Measurements from ENCODE around the gene IGF2BP1.
"Not testable (repeated sequence)": the region's sequence is repeated elsewhere in the genome, so short reads cannot be mapped to it uniquely, and the experiment has no call there.

Gene IGF2BP1

DNA sequence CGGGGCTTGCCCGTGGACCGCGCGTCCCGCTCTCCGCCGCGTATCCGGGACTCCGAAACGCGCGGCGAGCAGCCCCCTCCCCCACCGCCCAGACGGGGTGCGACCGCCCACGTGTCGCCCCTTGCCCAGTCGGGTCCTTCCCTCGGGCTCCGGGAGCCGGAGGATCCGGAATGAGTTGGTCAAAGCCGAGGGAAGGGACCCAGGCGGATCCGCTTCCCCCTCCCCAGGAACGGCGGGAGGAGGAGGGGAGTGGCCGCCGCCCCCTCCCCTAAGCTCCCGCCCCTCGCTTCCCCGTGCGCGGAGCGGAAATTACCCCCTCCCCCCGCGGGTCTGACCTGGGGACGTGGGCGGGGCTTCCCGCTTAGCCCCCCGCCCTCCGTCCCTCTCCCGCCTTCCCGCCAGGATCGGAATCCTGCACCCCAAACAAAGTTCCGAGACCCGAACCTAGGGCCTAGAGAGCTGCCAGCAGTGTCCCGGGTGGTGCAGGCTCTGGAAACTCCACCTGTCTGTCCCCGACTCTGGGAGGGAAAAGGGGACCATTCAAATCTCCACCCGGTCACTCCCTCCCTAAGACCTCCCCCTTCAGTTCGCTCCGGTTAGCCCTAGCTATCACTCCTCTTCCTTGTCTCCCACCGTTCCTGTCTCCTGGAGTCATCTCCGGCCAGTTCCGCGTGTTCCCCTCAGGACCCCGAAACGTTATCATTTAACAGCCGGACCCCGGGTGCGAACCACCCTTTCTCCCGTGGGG is 1.0 kb upstream of the IGF2BP1 start:
- DNase-seq (ENCODE audit: low read depth in 2 of 2, low spot score in 1 of 2), result no peak

DNA sequence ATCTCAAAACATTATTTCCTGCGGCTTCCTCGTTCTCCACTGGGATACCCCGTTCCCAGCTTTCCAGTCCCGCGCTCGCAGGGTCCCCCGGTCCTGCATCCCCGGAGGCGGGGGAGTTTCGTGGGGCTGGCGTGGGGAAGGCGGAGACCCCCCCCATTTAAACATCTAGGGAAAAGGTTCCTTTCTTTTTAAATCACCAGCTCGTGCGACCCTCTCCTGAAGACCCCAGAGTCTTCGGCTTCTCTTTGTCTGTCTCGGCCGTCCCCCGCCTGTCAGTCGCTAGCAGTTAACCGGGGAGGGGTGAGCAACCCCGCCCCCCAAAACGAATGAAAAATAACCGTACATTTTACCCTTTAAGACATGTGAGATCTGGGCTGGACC is 473 bp upstream of the IGF2BP1 start:
- no peak for DNase-seq (ENCODE audit: low read depth in 2 of 2, low spot score in 1 of 2)

DNA sequence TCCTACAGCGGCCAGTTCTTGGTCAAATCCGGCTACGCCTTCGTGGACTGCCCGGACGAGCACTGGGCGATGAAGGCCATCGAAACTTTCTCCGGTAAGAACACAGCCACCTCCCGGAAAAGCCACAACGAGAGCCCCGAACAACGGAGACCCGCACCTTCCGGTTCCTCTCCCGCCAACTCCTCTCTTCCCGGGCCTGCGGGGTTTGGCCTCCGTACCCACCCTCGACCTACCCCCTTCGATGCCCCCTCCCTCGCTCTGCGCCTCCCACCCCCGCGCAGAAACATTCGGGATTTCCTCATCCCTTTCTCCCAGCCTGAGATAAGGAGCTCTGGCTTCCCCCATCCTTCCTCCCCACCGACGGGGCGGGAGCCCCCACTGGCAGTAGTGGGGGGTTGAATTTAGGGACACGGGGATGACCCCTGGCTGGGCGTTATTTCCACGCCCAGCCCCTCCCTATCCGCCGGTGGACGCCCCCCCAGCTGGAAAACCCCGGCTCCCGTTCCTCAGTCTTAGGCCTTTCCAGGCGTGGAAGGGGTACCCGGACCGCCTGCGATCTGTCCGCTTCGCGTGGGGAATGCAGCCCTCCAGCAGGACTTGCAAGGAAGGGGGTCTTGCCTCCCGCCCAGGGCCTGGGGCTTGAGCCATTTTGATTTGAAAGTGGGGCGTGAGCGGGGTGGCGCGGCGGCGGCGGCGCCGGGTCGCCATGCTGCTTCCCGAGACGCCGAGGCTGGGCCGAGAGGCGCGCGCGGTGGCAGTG is 822 bp downstream of the IGF2BP1 start:
- no peak for DNase-seq (ENCODE audit: low read depth in 2 of 2, low spot score in 1 of 2)

DNA sequence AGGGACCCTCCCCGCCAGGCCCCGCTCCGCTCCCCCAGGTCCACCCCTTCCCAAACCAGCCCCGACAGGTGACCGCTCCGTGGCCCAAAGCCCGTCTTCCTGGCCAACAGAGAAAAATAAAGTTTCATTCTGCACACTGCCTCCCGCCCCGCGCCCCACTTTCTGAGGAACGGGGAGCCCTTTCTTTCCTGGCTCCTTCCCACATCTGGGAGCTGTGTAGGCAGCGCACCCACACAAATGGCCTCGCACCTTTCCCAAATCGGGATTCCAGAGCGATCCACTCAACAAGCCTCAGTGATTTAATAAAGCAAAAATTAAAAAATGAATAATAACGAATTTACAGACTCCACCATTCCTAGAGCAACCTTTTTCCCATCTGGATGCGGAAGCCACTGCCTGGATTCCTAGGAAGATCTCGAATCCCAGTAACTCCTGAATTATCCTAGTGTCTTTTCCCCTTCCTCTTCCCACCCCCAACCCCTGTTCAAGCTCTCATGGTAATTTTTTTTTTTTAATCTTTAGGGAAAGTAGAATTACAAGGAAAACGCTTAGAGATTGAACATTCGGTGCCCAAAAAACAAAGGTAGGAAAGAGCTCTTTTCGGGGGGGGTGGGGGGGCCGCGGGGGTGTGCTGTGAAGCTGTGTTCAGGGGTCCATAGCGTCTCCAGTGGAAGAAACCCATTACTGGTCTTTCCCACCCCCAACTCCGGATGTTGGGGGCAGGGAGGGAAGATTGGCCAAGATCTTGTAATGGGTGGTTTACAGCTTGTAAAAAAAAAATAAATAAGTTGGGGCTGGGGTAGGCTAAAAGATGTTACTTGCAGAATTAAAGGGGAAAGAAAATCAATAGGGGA is 1.6 kb downstream of the IGF2BP1 start:
- DNase-seq (ENCODE audit: low read depth in 2 of 2, low spot score in 1 of 2), result no peak

DNA sequence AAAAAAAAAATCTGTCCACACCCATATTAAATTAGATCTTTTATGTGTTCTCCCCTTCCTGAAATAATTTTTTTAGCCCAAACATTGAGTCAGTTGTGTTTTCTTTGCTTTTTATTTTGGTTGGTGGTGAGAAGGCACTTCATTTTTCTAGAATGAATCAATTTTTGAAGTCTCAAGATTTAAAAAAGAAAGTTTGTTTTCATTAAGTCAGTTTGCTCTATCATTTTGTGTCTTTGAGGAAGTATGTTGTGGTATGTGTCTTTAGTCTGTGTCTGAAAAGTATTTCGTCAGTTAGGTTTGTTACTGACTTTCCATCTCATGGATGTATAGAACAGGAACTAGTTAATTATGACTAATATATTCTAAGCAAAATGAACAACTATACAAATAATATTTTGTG is 3.8 kb downstream of the IGF2BP1 start:
- DNase-seq (ENCODE audit: low read depth in 2 of 2, low spot score in 1 of 2), result no peak

DNA sequence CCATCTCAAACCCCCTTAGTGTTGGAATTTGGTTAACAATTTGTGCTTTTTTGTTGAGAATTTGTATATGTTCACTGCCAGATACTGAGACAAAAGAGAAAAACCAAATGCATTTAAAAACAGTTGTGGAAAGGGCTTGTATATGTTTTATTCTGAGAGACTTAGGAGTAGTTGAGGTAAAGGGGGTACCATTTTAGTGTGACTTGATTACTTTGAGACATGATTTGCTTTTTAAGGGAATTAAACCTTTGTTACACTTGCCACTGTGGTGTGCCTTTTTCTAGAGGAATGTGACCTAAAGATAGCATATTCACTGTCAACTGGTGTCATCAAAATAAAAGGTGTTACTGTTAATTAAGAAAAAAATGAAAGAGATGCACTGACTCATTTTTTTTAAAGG is 4.5 kb downstream of the IGF2BP1 start:
- no peak for DNase-seq (ENCODE audit: low read depth in 2 of 2, low spot score in 1 of 2)

DNA sequence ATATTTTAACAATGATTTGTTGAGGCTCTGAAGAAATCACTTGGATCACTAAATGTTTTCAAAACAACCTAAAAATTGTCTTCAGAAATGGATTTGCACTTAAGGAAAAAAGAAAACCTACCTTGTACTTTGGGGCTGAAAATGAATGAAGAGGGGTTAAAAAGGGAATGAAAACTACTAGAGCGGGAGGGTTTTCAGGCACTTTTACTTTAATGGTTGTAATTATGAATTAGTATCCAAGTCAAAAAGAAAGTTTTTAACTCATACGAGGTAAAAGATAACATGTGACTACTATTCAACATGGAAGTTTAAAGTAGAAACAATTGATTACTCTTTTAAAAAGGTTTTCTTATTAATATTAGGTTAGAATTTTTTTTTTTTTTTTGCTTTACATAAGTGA is 5.1 kb downstream of the IGF2BP1 start:
- no peak for DNase-seq (ENCODE audit: low read depth in 2 of 2, low spot score in 1 of 2)

DNA sequence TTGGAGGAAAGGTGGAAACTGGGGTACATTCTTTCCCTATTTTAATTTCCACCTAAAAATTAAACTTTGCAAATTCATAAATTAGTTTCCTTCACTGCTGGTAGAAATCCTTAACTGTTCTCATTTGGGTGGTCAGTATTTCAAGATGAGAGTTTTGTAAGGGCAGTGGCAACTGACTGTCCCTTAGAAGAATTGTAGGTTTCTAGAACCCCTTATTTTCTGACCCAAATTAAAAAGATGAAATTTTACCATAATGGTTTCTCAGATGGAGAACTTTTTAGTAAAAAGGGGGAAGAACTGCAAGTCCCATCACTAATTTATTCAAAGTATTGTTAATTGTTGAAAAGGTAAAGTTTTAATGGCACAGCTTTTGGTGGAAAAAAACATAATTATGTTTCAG is 5.6 kb downstream of the IGF2BP1 start:
- DNase-seq (ENCODE audit: low read depth in 2 of 2, low spot score in 1 of 2), result no peak

DNA sequence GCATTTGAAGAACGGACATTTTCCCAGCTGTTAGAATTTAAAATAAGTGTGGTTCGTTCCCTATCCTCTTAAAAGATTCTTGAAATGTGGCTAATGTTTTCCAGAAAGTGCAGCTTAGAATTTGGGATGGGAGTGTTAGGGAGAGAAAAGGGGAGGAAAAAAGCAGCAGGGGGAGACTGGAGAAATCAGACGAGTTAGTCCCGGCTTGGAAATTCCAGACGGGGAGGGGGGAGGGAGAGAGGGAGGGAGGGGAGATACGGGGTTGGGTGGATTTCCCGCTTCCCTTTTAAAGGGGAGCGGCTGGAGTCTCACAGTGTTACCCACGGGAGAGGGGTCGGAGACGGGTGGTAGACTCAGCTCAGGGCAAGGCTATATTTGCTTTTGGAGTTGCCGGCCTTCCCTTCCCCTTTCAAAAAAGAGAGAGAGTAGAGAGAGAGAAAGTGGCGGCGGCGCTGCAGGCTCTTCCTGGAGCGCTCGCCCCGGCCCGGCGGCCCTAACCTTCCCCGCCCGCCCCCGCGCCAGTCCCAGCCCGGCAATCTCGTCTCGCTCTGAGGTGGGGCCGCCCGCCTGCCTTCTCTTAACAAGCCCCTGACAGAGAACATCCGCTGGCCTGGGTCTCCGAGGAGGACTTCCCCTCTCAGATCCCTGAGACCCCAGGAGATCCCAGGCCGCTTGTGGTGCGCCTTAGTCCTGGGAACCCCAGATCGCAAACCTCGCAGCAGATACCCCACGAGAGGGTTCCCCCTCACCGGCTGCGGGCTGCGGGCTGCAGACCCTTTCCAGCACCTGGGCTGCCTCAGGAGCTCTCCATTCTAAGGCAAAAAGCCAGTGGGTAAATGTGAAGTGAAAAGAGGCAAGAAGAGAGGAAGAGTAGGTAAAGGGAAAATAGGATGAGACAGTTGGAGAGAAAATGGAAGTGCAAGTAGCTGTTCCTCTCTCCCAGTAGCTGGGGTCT is 6.6 kb downstream of the IGF2BP1 start:
- no peak for DNase-seq (ENCODE audit: low read depth in 2 of 2, low spot score in 1 of 2)

DNA sequence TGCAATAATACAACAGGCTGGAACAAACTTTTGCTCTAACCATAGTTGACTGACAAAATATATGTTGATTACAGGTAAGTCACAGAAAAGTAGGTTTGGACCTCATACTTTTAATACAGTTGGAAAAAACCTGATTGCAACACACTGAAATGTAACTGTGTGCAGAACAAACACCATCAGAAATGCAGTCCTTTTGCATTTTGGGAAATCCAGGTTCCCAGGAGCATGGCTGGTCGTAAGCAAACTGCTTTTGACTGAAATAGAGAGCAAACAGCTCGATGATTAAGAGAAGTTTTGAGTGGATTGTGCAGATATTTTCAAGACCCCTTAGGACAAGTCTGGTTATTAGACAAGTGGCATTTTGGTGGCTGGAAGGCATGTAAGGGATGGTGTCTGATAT is 8.0 kb downstream of the IGF2BP1 start:
- no peak for DNase-seq (ENCODE audit: low read depth in 2 of 2, low spot score in 1 of 2)

DNA sequence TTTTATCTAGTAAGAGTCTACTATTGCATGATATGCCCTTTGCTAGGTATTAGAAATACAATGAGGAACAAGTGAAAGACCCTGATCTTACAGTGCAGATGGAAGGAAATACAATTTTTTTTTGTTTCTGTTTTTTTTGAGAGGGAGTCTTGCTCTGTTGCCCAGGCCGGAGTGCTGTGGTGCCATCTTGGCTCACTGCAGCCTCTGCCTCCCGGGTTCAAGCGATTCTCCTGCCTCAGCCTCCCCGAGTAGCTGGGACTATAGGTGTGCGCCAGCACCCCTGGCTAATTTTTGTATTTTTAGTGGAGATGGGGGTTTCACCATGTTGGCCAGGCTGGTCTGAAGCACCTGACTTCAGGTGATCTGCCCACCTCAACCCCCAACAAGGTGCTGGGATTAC is 11.7 kb downstream of the IGF2BP1 start:
- DNase-seq (ENCODE audit: low read depth in 2 of 2, low spot score in 1 of 2), result not testable (repeated sequence)

DNA sequence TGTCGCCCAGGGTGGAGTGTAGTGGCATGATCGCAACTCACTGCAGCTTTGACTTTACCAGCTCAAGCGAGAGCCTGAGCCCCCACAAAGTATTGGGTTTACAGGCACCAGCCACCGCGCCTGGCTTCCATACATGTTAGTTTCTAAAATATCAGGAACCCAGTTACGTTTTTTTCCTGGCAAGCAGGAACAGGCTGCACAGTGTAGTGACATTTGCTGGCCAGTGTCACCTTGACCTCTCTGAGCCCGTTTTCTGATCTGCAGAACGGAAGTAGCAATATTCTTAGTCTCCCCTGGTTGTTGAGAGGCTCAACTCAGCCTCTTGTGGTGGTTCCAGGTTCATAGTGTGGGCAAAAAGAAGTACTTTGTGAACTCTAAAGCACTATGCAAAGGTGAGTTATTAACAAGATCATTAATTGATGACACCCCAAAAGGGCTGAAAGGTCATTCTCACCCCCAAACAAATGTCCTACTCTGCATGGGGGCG is 15.6 kb downstream of the IGF2BP1 start:
- DNase-seq (ENCODE audit: low read depth in 2 of 2, low spot score in 1 of 2), result no peak

DNA sequence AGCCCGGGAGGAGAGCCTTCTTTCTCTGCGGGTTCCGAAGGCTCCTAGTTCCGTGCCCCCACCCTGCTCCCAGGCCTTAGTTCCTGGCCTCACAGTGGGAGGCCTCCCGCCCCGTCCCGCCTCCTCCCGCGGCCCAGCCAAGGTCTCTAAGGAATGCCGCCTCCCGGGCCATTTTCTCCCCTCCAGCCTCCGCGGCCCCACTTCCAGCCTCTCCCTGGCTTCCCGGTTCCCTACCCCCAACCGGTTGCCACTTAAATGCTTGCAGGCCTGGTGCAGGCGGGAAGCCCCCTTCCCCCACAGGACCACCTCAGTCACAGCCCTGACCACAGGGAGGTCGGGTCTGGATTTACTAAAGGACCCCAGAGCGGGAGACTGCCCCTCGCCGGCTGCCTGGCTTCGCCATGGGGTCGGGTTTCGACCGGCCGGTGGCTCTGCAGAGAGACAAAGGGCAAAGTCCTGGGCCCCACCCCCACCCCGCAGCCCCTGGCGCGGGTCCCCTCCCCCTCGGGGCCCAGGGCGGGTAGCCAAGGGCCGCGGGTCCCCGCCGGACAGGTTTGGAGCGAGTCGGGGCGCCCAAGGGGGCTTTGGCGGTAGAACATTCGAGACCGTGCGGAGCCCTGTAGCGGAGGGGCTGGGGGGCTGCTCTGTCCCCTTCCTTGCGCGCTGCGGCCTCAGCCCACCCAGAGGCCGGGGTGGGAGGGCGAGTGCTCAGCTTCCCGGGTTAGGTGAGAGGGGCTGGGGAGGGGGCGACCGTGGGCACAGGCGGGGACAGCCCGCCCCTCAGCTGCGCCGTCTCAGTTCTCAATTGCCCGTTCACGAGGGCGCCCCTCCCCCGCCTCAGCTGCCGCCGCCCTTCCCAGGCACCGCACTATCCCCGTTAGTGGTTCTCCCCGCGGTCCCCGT is 16.4 kb downstream of the IGF2BP1 start:
- no peak for DNase-seq (ENCODE audit: low read depth in 2 of 2, low spot score in 1 of 2)

DNA sequence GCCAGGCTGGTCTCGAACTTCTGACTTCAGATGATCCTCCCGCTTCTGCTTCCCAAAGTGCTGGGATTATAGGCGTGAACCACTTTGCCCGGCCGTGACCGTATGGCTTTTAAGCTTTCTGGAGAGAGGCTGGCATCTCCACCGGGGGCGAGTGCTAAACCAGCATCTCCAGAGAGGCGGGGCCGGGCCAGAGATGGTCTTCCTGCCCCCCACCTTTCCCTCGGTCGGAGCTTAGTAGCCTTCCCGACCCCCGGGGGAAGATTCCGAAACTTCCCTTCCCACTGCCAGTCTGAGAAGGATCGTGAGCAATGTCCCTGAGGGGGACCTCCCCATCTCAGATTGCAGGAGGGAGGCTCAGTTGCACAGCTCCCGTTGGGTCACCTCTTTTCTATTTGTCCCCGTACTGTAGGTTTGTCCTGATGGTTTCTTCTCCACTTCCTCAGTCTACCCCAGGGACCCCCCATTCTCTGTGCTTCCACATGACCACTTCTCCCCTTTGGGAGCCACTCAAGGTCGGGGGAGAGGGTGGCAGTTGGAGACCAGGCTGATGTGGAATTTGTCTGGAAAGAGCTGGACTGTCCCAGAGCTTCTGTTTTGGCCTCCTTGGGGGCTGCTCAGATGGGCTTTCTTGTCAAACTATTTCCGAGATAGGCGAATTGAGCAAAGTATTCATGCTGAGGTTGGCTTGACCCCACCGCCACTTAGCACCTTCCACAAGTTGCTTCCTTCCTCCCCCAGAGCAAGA is 18.2 kb downstream of the IGF2BP1 start:
- DNase-seq (ENCODE audit: low read depth in 2 of 2, low spot score in 1 of 2), result no peak

DNA sequence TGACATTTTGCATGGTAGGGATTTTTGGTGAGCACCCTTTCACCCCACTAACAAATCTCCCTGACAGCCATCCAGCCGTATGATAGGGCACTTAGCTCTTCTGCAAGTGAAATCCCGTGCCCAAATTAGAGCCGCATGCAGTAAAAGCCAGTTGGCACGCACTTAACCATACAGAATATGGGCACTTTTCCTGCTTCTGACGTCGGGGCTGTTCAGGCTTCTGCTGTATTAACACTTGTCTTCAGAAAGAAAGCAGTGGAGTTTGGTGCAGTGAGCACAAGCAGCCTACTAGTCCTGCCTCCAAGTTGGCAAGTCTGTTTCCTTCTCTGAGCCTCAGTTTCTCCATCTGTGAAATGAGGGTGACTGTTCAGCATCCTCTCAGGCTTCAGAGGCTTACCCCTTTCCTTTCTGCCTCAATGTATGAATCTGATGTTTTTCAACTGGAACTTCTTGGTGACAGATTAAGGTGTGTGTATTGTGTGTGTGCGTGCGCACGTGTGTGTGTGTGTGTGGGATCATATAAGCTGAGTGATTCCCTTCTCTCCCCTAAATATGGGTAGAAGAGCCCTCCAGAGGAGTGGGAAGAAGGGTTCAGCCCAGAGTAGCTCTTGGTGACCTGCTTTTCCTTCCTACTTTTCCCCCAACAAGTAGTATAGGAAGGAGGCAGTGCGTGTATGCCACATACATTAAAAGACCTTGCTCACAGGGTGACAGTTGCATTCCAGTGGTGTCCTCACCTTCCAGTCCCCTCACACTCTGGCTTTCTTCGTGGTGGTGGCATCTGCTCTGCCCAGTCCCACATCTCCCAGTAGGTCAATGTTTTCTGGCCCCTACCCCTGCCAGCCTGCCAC is 19.0 kb downstream of the IGF2BP1 start:
- no peak for DNase-seq (ENCODE audit: low read depth in 2 of 2, low spot score in 1 of 2)

DNA sequence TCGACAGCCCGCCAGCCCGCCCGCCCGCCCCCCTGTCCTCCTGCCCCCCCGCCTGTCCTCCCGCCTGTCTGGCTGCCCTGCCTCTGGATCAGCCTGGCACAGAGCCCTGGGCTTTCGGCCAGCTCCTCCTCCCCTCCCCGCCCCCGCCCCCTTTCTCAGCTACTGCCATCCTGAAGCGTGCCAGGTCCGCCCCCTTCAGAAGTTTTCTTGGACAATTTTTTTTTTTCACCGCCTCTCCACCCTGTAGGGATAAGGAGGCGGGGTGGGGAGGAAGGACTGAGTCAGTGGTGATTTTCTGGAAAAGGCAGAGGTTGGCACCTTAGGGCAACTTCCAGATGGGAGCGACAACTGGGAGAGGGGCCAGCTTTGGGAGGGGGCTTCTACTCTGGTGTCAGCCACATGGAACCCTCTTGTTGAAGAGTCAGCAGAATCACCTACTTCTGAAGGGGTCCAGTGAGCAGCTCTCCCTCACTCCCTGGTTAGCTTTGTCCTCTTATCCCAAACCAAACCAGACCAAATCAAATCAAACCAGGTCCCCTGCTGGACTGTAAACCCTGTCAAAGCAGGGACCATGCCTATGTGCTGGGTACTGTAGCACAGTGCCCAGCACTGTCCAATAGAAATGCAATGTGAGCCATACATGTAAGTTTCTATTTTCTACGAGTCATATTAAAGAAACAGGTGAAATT is 19.7 kb downstream of the IGF2BP1 start:
- no peak for DNase-seq (ENCODE audit: low read depth in 2 of 2, low spot score in 1 of 2)

DNA sequence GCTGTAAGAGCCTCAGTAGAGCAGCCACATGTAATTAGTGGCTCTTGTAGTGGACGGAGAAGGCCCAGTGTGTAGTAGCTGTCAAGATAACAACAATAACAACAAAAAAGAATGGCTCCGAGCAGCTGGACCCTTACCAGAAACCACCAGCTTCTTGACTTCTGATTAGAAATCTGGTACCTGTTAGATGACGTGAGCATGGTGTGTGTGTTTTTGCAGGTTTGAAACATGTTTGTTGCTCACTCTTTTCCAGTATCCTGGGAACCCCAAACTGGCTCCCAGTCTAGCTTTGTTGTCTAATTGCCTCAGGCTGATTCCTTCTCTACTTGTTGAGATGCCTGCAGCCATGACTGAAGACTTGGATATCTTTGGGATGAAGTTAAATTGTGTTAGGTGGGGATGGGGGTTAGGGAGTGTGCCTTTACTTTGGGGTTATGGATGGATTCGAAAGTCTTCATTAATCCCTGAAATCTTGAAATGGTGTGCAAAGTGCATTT is 21.0 kb downstream of the IGF2BP1 start:
- no peak for DNase-seq (ENCODE audit: low read depth in 2 of 2, low spot score in 1 of 2)
